GM18868 (cell line): ENCODE data around the gene PSMA8.
A peak's percentile ranks its signal among the peaks of the same experiment; 100 is the strongest.
"Not testable (repeated sequence)": the region's sequence is repeated elsewhere in the genome, so short reads cannot be mapped to it uniquely, and the experiment has no call there.

Experiments
- ATAC-seq: cut with Tn5 transposase; IDR thresholded peaks from one replicate; pipeline ENCODE4 v1.9.1; 2021; ENCODE audit warnings: mild to moderate bottlenecking, moderate library complexity; ENCODE audit not compliant: unreplicated experiment

Gene PSMA8

DNA sequence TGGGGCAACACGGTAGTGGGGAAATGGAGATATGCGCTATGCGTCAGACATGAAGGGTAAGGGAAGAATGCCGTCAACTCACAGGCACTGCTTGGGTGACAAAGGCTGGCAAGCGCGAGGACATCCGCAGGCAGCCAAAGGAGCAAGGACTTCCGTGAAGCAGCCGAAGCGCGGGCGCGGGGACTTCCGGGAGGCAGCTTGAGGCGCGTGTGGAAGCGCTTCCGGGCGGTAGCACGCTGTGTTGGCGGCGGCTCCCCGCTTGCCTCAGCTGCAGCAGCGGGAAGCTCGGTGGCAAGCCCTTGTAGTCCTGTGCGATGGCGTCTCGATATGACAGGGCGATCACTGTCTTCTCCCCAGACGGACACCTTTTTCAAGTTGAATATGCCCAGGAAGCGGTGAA is at the start of gene PSMA8:
Gene PSMA8 (plus strand): TSS at position 218 of the 400 bp plus-strand sequence. CDS start 97 bp downstream, at position 315.
- ATAC-seq = no peak

DNA sequence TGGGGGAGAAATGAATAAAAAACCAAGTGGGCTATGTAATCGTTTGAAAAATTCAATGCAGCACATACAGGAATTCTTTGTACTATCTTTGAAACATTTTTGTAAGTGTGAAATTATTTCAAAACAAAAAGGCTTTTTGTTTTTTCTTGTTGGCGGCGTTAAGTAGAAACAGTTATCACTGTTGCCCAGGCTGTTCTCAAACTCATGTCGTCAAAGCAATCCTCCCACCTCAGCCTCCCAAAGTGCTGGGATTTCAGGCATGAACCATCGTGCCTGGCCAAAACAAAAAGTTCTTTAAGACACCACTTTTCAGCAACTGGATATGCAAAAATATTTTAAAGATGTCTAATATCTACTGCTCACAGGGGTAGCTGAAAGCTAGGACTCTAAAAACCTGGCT is 48.6 kb upstream of the PSMA8 start:
- ATAC-seq = no peak

DNA sequence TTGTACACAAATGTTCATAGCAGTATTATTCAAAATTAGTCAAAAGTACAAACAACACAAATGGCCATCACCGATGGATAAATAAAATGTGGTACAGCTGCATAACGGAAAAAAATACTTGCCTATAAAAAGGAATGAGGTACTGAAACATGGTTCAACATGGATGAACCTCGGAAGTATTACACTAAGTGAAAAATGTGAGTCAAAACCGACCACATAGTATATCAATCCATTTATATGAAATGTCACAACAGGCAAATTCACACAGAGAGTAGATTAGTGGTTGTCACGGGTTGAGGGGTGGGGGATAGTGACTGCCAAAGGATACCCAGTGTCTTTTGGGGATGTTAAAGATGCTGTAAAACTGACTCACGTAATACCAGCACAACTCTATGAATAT is 46.7 kb upstream of the PSMA8 start:
- peak; percentile 16 for ATAC-seq

DNA sequence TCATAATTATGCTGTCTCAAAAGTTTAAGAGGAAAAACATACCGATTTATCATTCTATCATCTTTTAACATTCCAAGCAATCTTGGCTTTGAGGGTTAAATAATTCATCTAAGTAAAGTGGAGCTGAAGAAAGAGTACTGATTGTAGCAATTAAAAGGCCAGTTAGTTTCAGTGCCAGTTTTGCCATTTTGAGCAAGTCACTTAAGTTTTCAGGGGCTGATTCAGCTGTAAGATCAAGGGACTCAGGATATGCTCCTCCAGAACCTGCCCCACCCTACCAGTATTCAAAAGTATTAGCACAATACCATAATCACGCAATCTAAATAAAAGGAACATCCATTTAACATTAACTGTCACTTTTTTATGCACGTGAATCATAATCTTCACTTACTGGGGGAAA is 45.2 kb upstream of the PSMA8 start:
- ATAC-seq = no peak

DNA sequence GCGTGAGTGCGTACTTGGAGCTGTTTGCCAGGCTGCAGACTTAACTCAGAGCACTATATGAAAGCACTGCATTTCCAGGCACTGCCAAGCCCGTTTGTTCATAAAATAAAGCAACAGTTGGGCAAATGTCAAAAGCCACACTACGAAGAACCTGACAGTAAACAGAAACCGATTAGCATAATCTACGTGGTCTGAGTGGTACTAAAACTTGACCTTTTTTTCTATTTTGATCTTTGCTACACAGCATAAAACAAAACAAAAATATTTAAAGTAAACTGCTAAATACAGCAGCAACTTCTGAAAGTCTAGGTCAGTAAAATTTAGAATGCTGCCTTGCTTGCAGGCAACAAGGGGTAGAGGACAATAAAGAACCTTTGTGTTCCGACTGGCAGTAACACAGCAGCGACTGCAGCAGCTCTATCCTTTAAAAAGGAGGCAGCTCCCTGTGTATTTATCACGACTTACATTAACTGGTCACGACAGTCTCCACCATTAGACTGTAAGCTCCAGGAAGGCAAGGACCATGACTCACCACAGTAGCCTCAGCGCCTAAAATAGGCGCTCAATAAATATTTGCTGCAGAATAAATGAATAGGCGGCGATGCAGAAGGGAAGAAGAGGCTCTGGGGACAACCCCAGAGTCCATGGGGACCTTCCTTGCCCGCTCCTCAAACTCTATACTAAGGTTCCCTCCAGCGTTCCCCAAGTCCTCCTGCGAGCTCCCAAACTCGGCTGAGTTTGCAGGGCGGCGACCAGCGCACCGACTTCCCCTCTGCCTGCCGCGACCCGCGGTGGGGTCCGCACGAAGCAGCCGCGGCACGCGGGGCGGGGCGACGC is 44.2 kb upstream of the PSMA8 start:
- no peak for ATAC-seq

DNA sequence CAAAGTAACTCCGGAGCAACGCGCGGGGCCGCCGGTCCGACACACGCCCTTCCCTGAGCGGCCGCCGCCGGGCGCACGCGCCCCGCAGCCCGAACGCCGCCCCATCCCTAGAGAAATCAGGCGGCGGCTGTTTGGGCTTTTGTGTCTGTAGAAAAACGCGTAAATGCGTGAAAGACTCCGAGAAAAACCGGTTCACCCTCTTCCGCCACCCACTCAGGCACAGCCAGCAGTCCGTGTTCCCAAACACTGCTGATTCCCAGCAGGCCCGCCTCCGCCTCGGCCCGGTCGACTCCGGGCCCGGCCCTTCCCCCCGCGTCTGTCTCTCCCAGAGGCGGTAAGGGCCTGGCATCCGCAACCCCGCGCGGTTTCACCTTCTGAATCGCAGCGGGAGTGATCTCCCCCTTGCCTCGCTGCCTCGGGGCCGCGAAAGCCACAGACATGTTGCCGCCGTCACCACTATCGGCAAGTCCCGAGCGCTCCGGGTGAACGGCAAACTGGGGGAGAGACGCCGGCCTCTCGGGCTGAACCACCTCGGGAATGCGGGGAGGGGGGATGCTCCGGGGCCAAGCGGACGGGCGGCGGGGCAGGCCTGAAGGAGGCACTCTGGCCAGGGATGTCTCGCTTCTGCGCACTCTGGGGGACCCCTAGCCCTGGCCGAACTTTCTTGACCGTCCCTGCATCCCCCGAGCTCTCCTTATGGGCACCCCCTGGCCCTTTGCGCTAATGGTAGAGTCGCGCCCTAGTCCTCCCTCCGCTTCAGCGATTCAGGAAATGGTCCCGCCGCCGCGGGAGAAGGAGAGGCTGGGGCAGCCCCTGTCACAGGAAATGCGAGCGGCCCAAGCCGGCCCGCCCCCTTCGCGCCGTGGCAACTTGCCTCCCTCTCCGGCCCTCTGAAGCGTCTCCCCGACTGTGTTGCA is 43.3 kb upstream of the PSMA8 start, which contains the start of gene SS18:
Gene SS18 (minus strand): TSS at position 484 of the 917 bp plus-strand sequence. CDS start 44 bp downstream, at position 440.
- ATAC-seq = peak; percentile 78

DNA sequence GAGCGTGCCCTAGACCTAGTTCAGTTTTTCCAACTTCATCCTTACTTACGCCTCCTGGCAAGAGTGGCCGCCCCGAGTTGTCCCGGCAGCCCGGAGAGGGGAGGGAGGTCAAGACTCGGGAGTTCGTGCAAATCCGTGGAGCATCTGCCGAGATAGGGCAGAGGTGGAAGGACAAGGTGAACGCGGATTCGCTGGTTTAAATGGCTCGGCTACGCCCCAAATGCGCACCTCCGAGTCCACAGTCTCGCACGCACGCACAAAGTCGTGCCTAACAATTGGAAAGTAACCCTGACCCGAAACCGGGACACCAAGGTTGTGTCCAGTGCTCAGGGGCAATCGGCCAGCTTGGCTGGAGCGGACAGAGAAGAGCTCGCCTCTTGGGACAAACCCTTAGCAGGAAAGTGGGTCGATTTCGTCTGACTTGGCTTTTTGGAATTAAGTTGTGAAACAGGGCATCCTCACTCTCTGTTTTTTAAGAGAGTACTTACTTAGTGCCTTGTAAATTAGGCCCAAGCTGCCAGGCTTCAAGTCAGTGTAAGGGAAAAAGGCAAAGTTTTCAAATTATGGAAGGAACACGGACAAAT is 42.5 kb upstream of the PSMA8 start:
- ATAC-seq = peak; percentile 38

DNA sequence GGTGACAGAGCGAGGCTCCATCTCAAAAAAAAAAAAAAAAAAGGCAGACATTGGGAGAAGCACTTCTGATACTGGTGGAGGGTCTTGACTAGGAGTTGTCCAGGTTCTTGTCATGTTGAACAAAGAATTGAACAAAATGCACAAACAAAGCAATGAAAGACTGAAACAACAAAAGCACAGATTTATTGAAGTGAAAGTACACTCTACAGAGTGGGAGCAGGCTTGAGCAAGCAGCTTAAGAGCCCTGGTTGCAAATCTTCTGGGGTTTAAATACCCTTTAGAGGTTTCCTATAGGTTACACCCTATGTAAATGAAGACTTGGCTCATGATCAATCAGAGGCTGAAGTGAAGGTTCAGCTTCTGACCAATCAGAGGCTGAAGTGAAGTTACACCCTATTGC is 36.8 kb upstream of the PSMA8 start:
- no peak for ATAC-seq

DNA sequence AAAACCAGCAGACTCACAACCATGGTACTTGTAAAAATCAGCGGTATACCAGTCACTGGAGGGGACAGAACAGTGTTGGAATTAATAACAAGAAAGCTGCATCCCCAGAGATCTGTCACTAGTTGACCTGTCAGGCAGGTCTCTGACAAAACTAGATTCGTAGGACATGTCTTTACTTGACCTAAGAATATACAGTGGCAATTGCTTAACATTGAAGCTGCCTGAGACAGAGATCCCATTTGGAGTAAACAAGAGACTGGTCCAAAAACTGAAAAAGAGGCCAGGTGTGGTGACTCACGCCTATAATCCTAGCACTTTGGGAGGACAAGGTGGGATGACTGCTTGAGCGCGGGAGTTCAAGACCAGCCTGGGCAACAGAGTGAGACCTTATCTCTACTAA is 36.1 kb upstream of the PSMA8 start:
- no peak for ATAC-seq

DNA sequence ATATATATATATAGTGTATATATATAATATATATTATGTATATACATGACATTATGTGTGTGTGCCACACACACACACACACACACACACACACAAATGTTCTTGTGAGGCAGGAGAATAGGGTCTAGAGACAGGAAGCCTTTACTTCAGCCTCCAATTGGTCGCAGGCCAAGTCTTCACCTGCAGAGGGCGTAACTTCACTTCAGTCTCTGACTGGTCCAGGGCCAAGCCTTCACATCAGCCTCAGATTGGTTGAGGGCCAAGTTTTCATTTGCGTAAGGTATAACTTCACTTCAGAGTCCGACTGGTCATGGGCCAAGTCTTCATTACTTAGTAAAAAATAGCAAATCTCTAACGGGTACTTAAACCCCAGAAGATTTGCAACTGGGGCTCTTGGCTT is 30.1 kb upstream of the PSMA8 start:
- ATAC-seq = no peak

DNA sequence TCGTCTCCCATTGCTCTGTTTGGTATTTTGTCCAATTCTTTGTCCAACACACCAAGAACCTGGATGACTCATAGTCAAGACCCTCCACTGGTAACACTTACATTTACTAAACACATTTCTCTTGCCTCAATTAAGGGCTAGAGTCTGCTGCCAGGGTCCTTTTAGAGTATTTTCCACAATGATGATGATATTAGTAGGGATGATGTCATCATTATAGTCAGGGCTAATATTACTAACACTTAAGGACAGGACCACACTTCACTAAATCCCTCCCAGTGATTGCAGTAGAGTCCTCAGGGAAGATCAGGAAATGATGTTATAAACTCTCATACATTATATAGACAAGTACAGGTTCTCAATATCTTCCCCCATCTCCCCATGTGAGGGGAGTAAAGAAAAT is 29.6 kb upstream of the PSMA8 start:
- ATAC-seq = no peak

DNA sequence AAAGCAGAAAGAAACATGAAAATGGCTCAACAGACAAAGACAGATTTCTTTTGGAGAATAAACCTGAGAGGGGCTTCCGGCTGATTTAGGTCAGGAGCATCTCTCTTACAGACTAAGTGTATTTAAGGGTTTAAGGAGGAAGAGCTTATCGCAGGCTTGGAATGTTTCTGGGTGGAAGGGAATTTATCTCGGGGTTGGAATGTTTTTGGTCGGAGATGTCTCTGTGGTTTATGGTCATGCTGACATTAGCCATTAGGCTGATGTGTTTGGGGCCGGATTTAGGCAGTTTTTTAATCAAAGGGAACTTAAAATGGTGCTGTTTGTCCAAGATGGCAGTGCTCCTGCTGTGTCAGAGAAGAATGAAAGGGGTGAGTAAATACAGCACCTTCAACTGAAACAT is 14.4 kb upstream of the PSMA8 start:
- ATAC-seq = no peak

DNA sequence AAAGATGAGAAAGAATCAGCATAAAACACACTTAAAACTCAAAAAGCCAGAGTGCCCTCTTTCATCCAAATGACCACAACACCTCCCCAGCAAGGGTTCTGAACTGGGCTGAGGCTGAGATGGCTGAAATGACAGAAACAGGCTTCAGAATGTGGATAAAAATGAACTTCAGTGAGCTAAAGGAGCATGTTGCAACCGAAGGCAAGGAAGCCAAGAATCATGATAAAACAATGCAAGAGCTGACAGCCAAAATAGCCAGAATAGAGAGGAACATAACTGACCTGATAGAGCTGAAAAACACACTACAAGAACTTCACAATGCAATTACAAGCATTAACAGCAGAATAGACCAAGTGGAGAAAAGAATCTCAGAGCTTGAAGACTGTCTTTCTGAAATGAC is 12.2 kb upstream of the PSMA8 start:
- ATAC-seq = no peak

DNA sequence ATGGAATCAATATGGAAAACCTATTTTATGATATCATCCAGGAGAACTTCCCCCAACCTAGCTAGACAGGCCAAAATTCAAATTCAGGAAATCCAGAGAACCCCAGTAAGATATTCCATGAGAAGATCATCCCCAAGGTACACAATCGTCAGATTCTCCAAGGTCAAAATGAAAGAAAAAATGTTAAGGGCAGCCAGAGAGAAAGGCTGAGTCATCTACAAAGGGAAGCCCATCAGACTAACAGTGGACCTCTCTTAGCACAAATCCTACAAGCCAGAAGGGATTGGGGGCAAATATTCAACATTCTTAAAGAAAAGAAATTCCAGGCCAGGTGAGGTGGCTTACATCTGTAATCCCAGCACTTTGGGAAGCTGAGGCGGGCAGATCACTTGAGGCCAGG is 11.7 kb upstream of the PSMA8 start:
- ATAC-seq = not testable (repeated sequence)

DNA sequence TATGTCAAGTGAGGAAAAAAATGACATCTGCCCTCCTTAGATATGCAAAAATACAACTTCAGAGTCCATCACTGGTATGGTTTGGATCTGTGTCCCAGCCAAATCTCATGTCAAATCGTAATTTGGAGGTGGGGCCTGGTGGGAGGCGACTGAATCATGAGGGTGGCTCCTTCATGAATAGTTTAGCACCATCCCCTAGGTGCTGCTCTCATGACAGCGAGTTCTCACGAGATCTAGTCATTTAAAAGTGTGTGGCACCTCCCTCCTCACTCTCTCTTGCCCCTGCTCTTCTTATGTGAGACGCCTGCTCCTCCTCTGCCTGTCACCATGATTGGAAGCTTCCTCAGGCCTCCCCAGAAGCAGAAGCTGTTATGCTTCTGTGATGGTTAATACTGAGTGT is 5.9 kb upstream of the PSMA8 start:
- ATAC-seq = no peak

DNA sequence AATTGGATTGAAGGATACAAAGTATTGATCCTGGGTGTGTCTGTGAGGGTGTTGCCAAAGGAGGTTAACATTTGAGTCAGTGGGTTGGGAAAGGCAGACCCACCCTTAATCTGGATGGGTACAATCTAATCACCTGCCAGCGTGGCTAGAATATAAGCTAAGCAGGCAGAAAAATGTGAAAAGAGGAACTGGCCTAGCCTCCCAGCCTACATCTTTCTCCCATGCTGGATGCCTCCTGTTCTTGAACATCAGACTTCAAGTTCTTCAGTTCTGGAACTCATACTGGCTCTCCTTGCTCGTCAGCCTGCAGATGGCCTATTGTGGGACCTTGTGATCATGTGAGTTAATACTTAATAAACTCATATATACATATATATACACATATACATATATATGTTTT is 5.5 kb upstream of the PSMA8 start:
- not testable (repeated sequence) for ATAC-seq

DNA sequence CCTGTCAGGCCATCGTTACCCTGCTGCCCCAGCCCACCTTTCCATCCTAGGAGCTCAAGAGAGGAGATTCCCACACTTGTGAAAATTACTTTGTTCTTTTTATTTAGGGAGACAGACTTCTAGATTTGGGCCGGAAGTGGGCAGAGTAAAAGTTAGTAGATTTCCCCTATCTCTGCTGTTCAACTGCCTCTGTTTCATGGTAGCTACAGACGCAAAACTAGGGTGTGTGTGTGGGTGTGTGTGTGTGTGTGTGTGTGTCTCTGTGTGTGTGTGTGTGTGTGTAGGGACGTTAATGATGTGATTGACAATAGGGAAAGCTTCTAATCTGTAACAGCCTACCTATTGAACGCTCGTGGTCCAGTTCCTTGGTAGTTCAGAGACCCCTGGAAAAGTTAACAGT is 438 bp downstream of the PSMA8 start:
- no peak for ATAC-seq

DNA sequence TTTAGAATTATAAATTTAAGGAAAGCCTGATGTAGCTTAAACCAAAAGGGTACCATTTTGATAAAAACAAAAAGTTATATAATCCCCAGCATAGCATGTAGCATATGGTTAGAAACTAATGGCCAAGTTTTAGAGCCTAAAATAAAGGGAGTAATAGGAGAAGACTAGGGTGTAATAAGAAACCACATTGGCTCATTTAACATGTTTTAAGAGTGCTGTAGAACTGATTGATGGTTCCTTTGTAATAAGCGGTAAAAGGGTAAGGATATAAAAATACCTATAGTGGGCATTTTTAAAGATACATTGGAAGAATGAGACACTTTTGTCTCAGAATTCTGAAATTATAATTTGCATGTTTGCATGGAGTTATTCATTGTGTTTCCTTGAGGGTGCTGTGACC is 1.9 kb downstream of the PSMA8 start:
- no peak for ATAC-seq

DNA sequence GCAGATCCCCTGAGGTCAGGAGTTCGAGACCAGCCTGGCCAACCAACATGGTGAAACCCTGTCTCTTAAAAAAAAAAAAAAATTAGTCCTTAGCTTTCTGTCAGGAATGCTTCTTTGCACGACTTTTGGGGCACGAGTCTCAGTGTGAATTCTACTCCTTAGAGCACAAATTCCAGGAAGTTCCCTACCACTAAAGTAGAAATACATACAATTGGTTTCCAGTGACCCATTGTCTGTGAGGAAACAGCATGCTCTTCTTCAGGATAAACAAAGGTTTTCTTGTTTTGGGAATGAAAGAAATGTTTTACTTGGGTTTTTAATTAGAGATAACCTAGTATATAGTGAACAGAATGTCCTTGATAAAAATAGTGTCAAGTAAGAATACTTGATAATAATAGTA is 23.7 kb downstream of the PSMA8 start:
- no peak for ATAC-seq

DNA sequence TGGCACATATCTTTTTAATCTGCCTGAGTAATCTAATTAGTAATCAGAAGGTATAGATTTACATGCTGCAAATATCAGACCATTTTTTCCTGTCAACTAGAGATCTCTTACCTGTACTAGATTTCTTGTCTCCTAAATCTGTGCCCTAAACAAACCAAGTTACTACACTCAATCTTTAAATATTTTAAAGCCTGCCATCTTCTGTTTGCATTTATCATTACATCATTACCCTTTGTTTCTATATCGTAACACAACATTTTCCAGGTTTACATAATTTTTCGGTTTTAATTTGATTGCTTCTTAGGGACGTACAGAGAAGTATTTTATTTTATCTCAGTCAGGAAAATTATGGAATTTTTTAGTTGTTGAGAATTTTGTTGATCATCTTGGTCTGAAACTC is 25.7 kb downstream of the PSMA8 start:
- ATAC-seq = no peak

DNA sequence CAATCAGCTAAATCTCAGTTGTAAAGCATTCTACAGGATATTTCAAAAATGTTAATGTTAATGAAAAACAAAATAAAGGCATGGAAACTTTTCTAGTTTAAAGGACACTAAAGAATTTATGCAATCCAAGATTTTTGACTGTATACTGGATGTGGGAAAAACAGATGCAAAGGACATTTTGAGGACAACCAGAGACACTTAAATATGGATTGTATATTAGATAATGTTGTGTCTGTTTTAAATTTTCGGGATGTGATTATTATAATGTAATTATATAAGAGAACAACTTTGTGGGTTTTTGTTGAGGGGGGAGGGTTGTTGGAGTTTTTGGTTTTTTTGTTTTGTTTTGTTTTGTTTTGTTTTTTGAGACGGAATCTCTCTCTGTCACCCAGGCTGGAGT is 30.9 kb downstream of the PSMA8 start:
- ATAC-seq = no peak
